GM23338 (cell line): ENCODE results near the gene TMED7.

Experiments used
- EZH2 ChIP-seq: fragments of 200-600 bp; sonication (generic); IDR thresholded peaks from one replicate; pipeline ENCODE4 v1.8.0; 2017; ENCODE audit warnings: antibody characterized with exemption, mild to moderate bottlenecking, low read depth; ENCODE audit not compliant: unreplicated experiment
- EZH2phosphoT487 ChIP-seq: fragments of 200-600 bp; sonication (generic); IDR thresholded peaks from one replicate; pipeline ENCODE4 v1.8.1; 2018; ENCODE audit warnings: antibody characterized with exemption; ENCODE audit not compliant: unreplicated experiment
- POLR2AphosphoS5 ChIP-seq: IDR thresholded peaks from 2 replicates; pipeline ENCODE4 v1.6.1; 2016; ENCODE audit warnings: antibody characterized with exemption, low read depth
- TF ChIP-seq, protein P1 (sequence below), 2 experiments: fragments of 200-600 bp in 1 of 2; sonication (generic) in 1 of 2; conservative IDR thresholded peaks; 2 replicates each; pipeline versions ENCODE4 v1.5.1 to v1.6.1; 2016 to 2017; ENCODE audit warnings: antibody characterized with exemption in 2 of 2, low read depth in 2 of 2, mild to moderate bottlenecking in 2 of 2, moderate library complexity in 1 of 2
- TF ChIP-seq, protein P2 (sequence below): IDR thresholded peaks from one replicate; pipeline ENCODE4 v1.6.1; 2018; ENCODE audit warnings: antibody characterized with exemption; ENCODE audit not compliant: unreplicated experiment

DNA sequence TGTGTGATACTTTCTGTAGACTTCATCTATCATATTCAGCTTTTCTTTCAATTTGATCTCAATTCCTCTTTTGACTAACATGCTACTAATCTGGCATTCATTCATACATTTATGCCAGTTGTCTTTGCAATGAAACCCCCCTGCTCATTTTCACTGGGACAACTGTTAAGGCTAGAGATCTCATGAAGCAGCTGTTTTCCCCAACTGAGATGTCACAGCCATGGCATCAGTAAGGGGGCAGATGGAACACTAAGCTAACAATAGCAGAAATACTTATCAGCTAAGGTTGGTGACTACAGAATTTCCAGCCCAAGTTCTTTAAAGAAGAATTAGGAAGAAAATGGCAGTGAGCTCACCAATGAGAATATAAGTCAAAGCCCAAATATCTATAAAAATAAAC is 9.4 kb downstream of the TMED7 start:
- TF ChIP-seq, protein P1, sequence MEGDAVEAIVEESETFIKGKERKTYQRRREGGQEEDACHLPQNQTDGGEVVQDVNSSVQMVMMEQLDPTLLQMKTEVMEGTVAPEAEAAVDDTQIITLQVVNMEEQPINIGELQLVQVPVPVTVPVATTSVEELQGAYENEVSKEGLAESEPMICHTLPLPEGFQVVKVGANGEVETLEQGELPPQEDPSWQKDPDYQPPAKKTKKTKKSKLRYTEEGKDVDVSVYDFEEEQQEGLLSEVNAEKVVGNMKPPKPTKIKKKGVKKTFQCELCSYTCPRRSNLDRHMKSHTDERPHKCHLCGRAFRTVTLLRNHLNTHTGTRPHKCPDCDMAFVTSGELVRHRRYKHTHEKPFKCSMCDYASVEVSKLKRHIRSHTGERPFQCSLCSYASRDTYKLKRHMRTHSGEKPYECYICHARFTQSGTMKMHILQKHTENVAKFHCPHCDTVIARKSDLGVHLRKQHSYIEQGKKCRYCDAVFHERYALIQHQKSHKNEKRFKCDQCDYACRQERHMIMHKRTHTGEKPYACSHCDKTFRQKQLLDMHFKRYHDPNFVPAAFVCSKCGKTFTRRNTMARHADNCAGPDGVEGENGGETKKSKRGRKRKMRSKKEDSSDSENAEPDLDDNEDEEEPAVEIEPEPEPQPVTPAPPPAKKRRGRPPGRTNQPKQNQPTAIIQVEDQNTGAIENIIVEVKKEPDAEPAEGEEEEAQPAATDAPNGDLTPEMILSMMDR (conservative IDR thresholded peaks at IDR 0.05; ENCODE audit: low read depth in 2 of 2): no peak
- TF ChIP-seq POLR2AphosphoS5: no peak
- TF ChIP-seq EZH2: no peak
- TF ChIP-seq EZH2phosphoT487: no peak
- TF ChIP-seq, protein P2, sequence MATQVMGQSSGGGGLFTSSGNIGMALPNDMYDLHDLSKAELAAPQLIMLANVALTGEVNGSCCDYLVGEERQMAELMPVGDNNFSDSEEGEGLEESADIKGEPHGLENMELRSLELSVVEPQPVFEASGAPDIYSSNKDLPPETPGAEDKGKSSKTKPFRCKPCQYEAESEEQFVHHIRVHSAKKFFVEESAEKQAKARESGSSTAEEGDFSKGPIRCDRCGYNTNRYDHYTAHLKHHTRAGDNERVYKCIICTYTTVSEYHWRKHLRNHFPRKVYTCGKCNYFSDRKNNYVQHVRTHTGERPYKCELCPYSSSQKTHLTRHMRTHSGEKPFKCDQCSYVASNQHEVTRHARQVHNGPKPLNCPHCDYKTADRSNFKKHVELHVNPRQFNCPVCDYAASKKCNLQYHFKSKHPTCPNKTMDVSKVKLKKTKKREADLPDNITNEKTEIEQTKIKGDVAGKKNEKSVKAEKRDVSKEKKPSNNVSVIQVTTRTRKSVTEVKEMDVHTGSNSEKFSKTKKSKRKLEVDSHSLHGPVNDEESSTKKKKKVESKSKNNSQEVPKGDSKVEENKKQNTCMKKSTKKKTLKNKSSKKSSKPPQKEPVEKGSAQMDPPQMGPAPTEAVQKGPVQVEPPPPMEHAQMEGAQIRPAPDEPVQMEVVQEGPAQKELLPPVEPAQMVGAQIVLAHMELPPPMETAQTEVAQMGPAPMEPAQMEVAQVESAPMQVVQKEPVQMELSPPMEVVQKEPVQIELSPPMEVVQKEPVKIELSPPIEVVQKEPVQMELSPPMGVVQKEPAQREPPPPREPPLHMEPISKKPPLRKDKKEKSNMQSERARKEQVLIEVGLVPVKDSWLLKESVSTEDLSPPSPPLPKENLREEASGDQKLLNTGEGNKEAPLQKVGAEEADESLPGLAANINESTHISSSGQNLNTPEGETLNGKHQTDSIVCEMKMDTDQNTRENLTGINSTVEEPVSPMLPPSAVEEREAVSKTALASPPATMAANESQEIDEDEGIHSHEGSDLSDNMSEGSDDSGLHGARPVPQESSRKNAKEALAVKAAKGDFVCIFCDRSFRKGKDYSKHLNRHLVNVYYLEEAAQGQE: no peak
